AG09309 (cell line): ENCODE measurements around the gene COG5.

ENCODE experiments used
- DNase-seq: peaks from one replicate; pipeline ENCODE4 v3.0.0-alpha.2; 2010; ENCODE audit warnings: low read depth
- H3K4me3 ChIP-seq: 2 replicates; pipeline ENCODE4 v1.5.1; 2011; ENCODE audit warnings: mild to moderate bottlenecking, low read depth, low read length, moderate library complexity; ENCODE audit not compliant: control insufficient read depth
- CTCF ChIP-seq: IDR thresholded peaks from 2 replicates; pipeline ENCODE4 v1.5.1; 2011; ENCODE audit warnings: mild to moderate bottlenecking, low read depth, low read length, inconsistent platforms; ENCODE audit not compliant: insufficient read depth, control insufficient read depth; ENCODE audit errors: missing control alignments

The COG5 gene

GRCh38 chr7:107345898-107346297, 217.8 kb downstream of the COG5 start:
- no peak for TF ChIP-seq CTCF
- H3K4me3 ChIP-seq, result no peak overlapping the region
- no peak for DNase-seq

GRCh38 chr7:107344799-107345198, 218.9 kb downstream of the COG5 start:
- no peak overlapping the region for H3K4me3 ChIP-seq
- no peak for TF ChIP-seq CTCF
- DNase-seq, result no peak

DNA sequence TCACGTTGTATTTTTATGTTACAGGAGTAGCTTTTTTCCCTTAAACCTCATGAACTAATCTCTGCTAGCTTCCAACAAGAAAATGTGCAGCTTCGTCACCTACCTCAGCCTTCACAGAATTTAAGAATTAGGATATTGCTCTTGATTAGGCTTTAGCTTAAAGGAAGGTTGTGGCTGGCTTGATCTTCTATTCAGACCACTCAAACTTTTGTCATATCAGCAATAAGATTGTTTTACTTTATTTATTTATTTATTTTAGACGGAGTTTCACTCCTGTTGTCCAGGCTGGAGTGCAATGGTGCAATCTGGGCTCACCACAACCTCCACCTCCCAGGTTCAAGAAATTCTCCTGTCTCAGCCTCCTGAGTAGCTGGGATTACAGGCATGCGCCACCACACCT, 219.4 kb downstream of the COG5 start:
- DNase-seq, result no peak
- no peak for TF ChIP-seq CTCF
- H3K4me3 ChIP-seq, result no peak overlapping the region

DNA sequence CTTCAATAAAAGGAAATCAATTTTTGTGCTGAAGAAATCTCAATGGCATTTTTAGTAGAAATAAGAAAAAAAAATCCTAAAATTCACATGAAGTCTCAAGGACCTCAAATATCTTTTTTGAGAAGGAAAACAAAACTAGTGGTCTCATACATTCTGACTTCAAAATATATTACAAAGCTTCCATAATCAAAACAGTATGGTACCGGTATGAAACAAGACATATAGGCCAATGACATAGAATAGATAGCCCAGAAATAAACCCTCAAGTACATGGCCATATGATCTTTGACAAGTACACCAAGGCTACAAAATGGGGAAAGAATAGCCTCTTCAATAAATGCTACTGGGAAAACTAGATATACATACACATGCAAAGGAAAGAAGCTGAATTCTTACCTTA, 225.6 kb downstream of the COG5 start:
- TF ChIP-seq CTCF, result no peak
- DNase-seq, result no peak

DNA sequence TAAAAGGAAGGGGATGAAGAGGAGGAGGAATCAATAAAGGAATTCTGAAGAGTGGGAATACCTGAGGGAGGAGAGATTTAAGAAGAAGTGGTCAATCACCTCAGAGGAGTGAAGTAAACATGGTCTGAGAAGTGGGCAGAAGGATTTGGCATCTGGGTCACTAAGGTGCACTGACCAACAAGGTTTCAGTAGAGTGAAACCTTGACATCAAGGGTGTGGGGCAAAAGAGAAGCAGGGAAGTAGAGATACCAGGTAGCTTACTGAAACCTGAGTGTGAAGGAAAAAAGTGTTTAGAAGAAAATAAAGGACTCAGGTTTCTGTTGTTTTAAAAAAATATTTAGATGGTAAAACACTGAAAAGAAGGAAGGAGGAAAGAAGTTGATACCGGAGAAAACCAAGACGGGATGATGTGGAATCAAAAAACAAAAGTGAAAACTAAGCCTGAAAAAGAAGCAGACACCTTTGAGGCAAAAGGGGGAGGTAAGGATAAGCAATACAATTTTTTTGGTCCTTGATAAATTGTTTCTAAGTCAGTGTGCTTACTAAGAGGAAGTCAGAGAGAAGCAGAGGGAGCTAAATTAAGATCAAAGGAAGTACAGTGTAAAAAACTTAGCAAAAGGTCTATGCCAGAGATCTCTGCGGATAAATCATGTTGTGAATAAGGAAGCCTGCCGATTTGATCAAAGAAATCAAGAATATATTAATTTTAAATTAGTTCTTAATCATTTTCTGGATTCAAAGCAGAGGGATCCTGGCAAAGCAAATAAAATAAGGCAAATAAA, 231.0 kb downstream of the COG5 start:
- no peak for DNase-seq
- no peak for TF ChIP-seq CTCF
- no peak overlapping the region for H3K4me3 ChIP-seq

More for the DNA sequence above, 225.6 kb downstream of the COG5 start:
- H3K4me3 ChIP-seq, result no peak overlapping the region

- no peak overlapping the region for H3K4me3 ChIP-seq
- TF ChIP-seq CTCF, result no peak
- DNase-seq, result no peak
Measured at GRCh38 chr7:107330478-107330877, 233.2 kb downstream of the COG5 start.
